Keratinocyte (primary cell): ENCODE data around the gene ZNF391. TPM values are rescaled to one million over a fixed set of nuclear protein-coding genes. Genes with fewer than 3 reads are reported as not detected.
"Not testable (repeated sequence)": the region's sequence is repeated elsewhere in the genome, so short reads cannot be mapped to it uniquely, and the experiment has no call there.

ENCODE experiments used
- DNase-seq: peaks from one replicate; pipeline ENCODE4 v3.0.0-alpha.2; 2011; ENCODE audit warnings: low read depth, missing footprints, low spot score
- FAIRE-seq: peaks from 2 replicates; lab custom pipeline; 2011; peaks lifted over from hg19 to GRCh38; lab: Jason Lieb, UNC
- H2AFZ ChIP-seq: 2 replicates; pipeline ENCODE4 v1.6.0; 2012; ENCODE audit warnings: low read length, control low read depth, inconsistent platforms; ENCODE audit not compliant: control insufficient read depth
- H3K27ac ChIP-seq: 2 replicates; pipeline ENCODE4 v1.5.1; 2011; ENCODE audit warnings: low read length; ENCODE audit not compliant: control insufficient read depth, insufficient read depth
- H3K27me3 ChIP-seq: 3 replicates; pipeline ENCODE4 v1.6.0; 2011; ENCODE audit warnings: low read length; ENCODE audit not compliant: control insufficient read depth, insufficient read depth; ENCODE audit errors: extremely low read depth
- H3K36me3 ChIP-seq, 2 experiments: 2 replicates in 1 of 2; 3 replicates in 1 of 2; pipeline ENCODE4 v1.5.1; 2011; ENCODE audit warnings: low read length in 2 of 2, mild to moderate bottlenecking in 1 of 2; ENCODE audit not compliant: control insufficient read depth in 2 of 2, insufficient read depth in 2 of 2; ENCODE audit errors: extremely low read depth in 1 of 2
- H3K4me1 ChIP-seq: 3 replicates; pipeline ENCODE4 v1.5.1; 2011; ENCODE audit warnings: low read length; ENCODE audit not compliant: control insufficient read depth, insufficient read depth; ENCODE audit errors: extremely low read depth
- H3K4me2 ChIP-seq: 3 replicates; pipeline ENCODE4 v1.6.0; 2011; ENCODE audit warnings: low read depth, low read length; ENCODE audit not compliant: control insufficient read depth, insufficient read depth; ENCODE audit errors: extremely low read depth
- H3K4me3 ChIP-seq, 3 experiments: fragments of 200-600 bp in 1 of 3; sonication (generic) in 1 of 3; 2 replicates in 2 of 3; 3 replicates in 1 of 3; pipeline ENCODE4 v1.5.1; 2011 to 2016; ENCODE audit warnings: low read length in 3 of 3, mild to moderate bottlenecking in 3 of 3, control low read depth in 2 of 3, inconsistent platforms in 1 of 3, low read depth in 1 of 3, mixed read lengths in 1 of 3, mixed run types in 1 of 3, moderate library complexity in 1 of 3; ENCODE audit not compliant: control insufficient read depth in 2 of 3, insufficient read depth in 2 of 3; ENCODE audit errors: extremely low read depth in 1 of 3
- H3K79me2 ChIP-seq: 2 replicates; pipeline ENCODE4 v1.6.0; 2012; ENCODE audit warnings: low read length; ENCODE audit not compliant: control insufficient read depth, insufficient read depth
- H3K9ac ChIP-seq: 3 replicates; pipeline ENCODE4 v1.6.0; 2011; ENCODE audit warnings: low read length; ENCODE audit not compliant: control insufficient read depth, insufficient read depth; ENCODE audit errors: extremely low read depth
- H3K9me1 ChIP-seq: 3 replicates; pipeline ENCODE4 v1.6.0; 2011; ENCODE audit warnings: low read length; ENCODE audit not compliant: control insufficient read depth, insufficient read depth; ENCODE audit errors: extremely low read depth
- H3K9me3 ChIP-seq: 2 replicates; pipeline ENCODE4 v1.5.1; 2012; ENCODE audit warnings: low read depth, low read length; ENCODE audit not compliant: control insufficient read depth
- H4K20me1 ChIP-seq: 3 replicates; pipeline ENCODE4 v1.6.0; 2011; ENCODE audit warnings: low read length; ENCODE audit not compliant: control insufficient read depth, insufficient read depth; ENCODE audit errors: extremely low read depth
- CTCF ChIP-seq, 3 experiments: IDR thresholded peaks in 1 of 3; conservative IDR thresholded peaks in 1 of 3; optimal IDR thresholded peaks in 1 of 3; 2 replicates in 2 of 3; 3 replicates in 1 of 3; pipeline versions ENCODE3 to v1.5.1; 2011; ENCODE audit warnings: low read length in 3 of 3, mild to moderate bottlenecking in 3 of 3, moderate library complexity in 2 of 3, control low read depth in 1 of 3, inconsistent platforms in 1 of 3; ENCODE audit not compliant: insufficient read depth in 2 of 3; ENCODE audit errors: extremely low read depth in 1 of 3
- EZH2 ChIP-seq: IDR thresholded peaks from one replicate; pipeline ENCODE4 v1.6.1; 2012; ENCODE audit warnings: inconsistent platforms, mild to moderate bottlenecking, low read length, moderate library complexity
- dilution Hi-C: fragments of 300-500 bp; cut with MboI; formaldehyde crosslinking; loops from one replicate; pipeline ENCODE4 v1.7.0; 2020; ENCODE audit warnings: low sequenced_read_pairs; ENCODE audit not compliant: extremely low pct_ligation_motif_present
- polyA plus RNA-seq, 5 experiments: library from polyadenylated mRNA; depleted of rRNA in 3 of 5; stranded (reverse) in 3 of 5; stranded (forward) in 1 of 5; unstranded in 1 of 5; fragments of >200 nt; gene quantifications; 1 replicate in 1 of 5; 2 replicates in 3 of 5; 3 replicates in 1 of 5; pipeline versions ENCODE4 v1.2.1 to v1.2.3, GENCODE V29; 2011 to 2012; ENCODE audit warnings: missing spikeins in 2 of 5, low read depth in 1 of 5, low replicate concordance in 1 of 5

The ZNF391 gene
- polyA plus RNA-seq, 1 donor (not counting 4 experiments of a cell fraction or from before 2014, with no cell fraction given), result 4.5 TPM

- H3K36me3 ChIP-seq, result no peaks in the 10 kb centered on the region
- peak overlapping the region; percentile 74 for H3K4me2 ChIP-seq
- no peaks in the 10 kb centered on the region for H4K20me1 ChIP-seq
- FAIRE-seq (peak; percentile 84), DNase-seq (peak; percentile 23)
- H3K9ac ChIP-seq, result peak overlapping the region; percentile 77
- H3K9me3 ChIP-seq, result no peaks in the 10 kb centered on the region
- H2AFZ ChIP-seq, result peak overlapping the region; percentile 97
- H3K27me3 ChIP-seq, result no peaks in the 10 kb centered on the region
- peak overlapping the region; percentile 42 for H3K27ac ChIP-seq
- TF ChIP-seq EZH2 (no peak), CTCF (optimal IDR thresholded peaks at IDR 0.05 in 1 of 3, IDR thresholded peaks at IDR 0.05 in 1 of 3, conservative IDR thresholded peaks at IDR 0.05 in 1 of 3; ENCODE audit: extremely low read depth in 1 of 3, insufficient read depth in 2 of 3, low read length in 3 of 3) (no peak)
- H3K4me1 ChIP-seq, result peaks cover 10% of the 10 kb centered on the region
- peak overlapping the region; percentile 46 to 94 (median 75) for H3K4me3 ChIP-seq
- no peaks in the 10 kb centered on the region for H3K9me1 ChIP-seq
- dilution Hi-C loops, result no loop called here
- no peaks in the 10 kb centered on the region for H3K79me2 ChIP-seq
Measured at GRCh38 chr6:27374824-27375612, 13.5 kb upstream of the ZNF391 start.

DNA sequence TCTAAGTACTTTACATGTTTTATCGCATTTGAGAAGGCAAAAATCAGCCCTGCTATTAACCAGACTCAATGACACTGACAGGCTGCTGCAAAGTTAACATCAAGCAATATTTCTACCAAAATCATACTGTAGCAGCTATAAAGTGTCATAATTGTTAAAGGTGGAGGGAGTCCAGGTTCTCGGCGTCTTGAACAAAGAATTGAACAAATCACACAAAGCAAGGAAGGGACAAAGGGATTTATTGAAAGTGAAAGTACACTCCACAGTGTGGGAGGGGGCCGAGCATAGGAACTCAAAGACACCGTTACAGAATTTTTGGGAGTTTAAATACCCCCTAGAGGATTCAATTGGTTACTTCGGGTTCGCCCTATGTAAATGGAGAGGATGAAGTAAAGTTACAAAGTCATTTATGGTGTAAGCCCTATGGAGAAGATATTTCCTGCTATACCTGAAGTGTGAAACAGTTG is 12.9 kb upstream of the ZNF391 start:
- no peak for DNase-seq
- H3K9ac ChIP-seq, result peak overlapping the region; percentile 15

GRCh38 chr6:27378406-27378805 is 10.2 kb upstream of the ZNF391 start:
- DNase-seq, H2AFZ ChIP-seq, H3K27ac ChIP-seq, H3K27me3 ChIP-seq, H3K9ac ChIP-seq, H3K9me1 ChIP-seq, dilution Hi-C loops, H3K9me3 ChIP-seq, H4K20me1 ChIP-seq, H3K79me2 ChIP-seq, H3K4me2 ChIP-seq, H3K4me3 ChIP-seq, FAIRE-seq, H3K36me3 ChIP-seq: not testable (repeated sequence)
- peaks cover 10% of the 10 kb centered on the region for H3K4me1 ChIP-seq

More for the DNA sequence above, 12.9 kb upstream of the ZNF391 start:
- Histone ChIP-seq H3K79me2 (no peaks in the 10 kb centered on the region), H3K27me3 (no peaks in the 10 kb centered on the region), H4K20me1 (no peaks in the 10 kb centered on the region), H3K9me1 (no peaks in the 10 kb centered on the region), H3K9me3 (no peaks in the 10 kb centered on the region), H3K4me3 (peak overlapping the region in 2 of 3 experiments; percentile 75 to 94), H3K27ac (no peak overlapping the region), H3K4me1 (peaks cover 10% of the 10 kb centered on the region), H3K36me3 (no peaks in the 10 kb centered on the region), H2AFZ (peak overlapping the region; percentile 97), H3K4me2 (peak overlapping the region; percentile 74)
- dilution Hi-C loops, result no loop called here
- peak; percentile 26 for FAIRE-seq
- TF ChIP-seq EZH2, result no peak
- TF ChIP-seq CTCF (optimal IDR thresholded peaks at IDR 0.05 in 1 of 3, IDR thresholded peaks at IDR 0.05 in 1 of 3, conservative IDR thresholded peaks at IDR 0.05 in 1 of 3; ENCODE audit: extremely low read depth in 1 of 3, insufficient read depth in 2 of 3, low read length in 3 of 3), result no peak
